ENCODE results near the gene BRD9. TPM values are rescaled to one million over a fixed set of nuclear protein-coding genes. Genes with fewer than 3 reads are reported as not detected.
A peak's percentile ranks its signal among the peaks of the same experiment; 100 is the strongest.

BRD9 gene
- total and polyA plus RNA-seq, 9 of the 15 experiments (the other 6 are each of a cell fraction or from before 2014, with no cell fraction given), result 2.4 to 68.7 (median 44.9) TPM

GRCh38 chr5:923281-923873 is 30.8 kb upstream of the BRD9 start (continued):
- TF ChIP-seq BHLHE40 (IDR thresholded peaks at IDR 0.05; ENCODE audit: low read length) (peak; percentile 67), MYC (IDR thresholded peaks at IDR 0.05; ENCODE audit: low read depth, low read length) (peak; percentile 54; the same call in 1 of the 2 replicates), MYC (CRISPR knock-in tag; IDR thresholded peaks at IDR 0.05; ENCODE audit: borderline replicate concordance, low read depth) (no peak), GATA2 (CRISPR knock-in tag; IDR thresholded peaks at IDR 0.05) (0 out of 2 replicates have a peak, but pooled peaks have one; percentile 23), ZNF197 (CRISPR knock-in tag; IDR thresholded peaks at IDR 0.05; ENCODE audit: low read depth) (no peak), CBX1 (IDR thresholded peaks at IDR 0.05; ENCODE audit: low read depth) (no peak), XRCC3 (IDR thresholded peaks at IDR 0.05) (no peak), SOX6 (IDR thresholded peaks at IDR 0.05) (0 out of 2 replicates have a peak, but pooled peaks have one; percentile 26), KDM4B (IDR thresholded peaks at IDR 0.05; ENCODE audit: borderline replicate concordance in 2 of 2, low read depth in 1 of 2) (0 out of 4 replicates have a peak, but pooled peaks of 1 of the 2 experiments have one; percentile 41), ZBTB49 (CRISPR knock-in tag; IDR thresholded peaks at IDR 0.05; ENCODE audit: borderline replicate concordance) (no peak), TCF3 (CRISPR knock-in tag; IDR thresholded peaks at IDR 0.05) (peak; percentile 19; the same call in 1 of the 2 replicates), ETV5 (CRISPR knock-in tag; IDR thresholded peaks at IDR 0.05; ENCODE audit: low read depth) (peak; percentile 47; the same call in 1 of the 2 replicates), RCOR1 (IDR thresholded peaks at IDR 0.05; ENCODE audit: borderline replicate concordance in 1 of 2, low read depth in 2 of 2, low read length in 2 of 2) (0 out of 4 replicates have a peak, but pooled peaks of 1 of the 2 experiments have one; percentile 31), TFAP4 (CRISPR knock-in tag; IDR thresholded peaks at IDR 0.05; ENCODE audit: borderline replicate concordance) (peak; percentile 16; the same call in 1 of the 2 replicates), PBX2 (CRISPR knock-in tag; IDR thresholded peaks at IDR 0.05; ENCODE audit: low read depth) (no peak), PBX2 (tag; conservative IDR thresholded peaks at IDR 0.05; ENCODE audit: low read depth) (peak; percentile 75), SMC3 (conservative IDR thresholded peaks at IDR 0.05; ENCODE audit: insufficient read depth, low read depth, low read length) (peak; percentile 98), ZNF449 (CRISPR knock-in tag; IDR thresholded peaks at IDR 0.05) (no peak), ZNF263 (CRISPR knock-in tag; IDR thresholded peaks at IDR 0.05; ENCODE audit: borderline replicate concordance) (peak; percentile 68; the same call in 1 of the 2 replicates), ETV1 (tag; conservative IDR thresholded peaks at IDR 0.05; ENCODE audit: low read depth) (no peak), MCM5 (IDR thresholded peaks at IDR 0.05; ENCODE audit: low read depth) (no peak)

Measured in K562 (cell line).